ENCODE measurements around the gene SPATA7. TPM values are rescaled to one million over a fixed set of nuclear protein-coding genes. Genes with fewer than 3 reads are reported as not detected.
"Not testable (repeated sequence)": the region's sequence is repeated elsewhere in the genome, so short reads cannot be mapped to it uniquely, and the experiment has no call there.

Gene SPATA7
- total RNA-seq, 2 donors from 2014 or later: 11.9 to 20.2 TPM

- Histone ChIP-seq H3K36me3 (no peaks in the 10 kb centered on the region), H3K9me3 (no peaks in the 10 kb centered on the region), H3K27ac (no peak overlapping the region), H3K27me3 (replicated peaks; ENCODE audit: insufficient read depth) (no peaks in the 10 kb centered on the region), H3K4me3 (no peak overlapping the region), H3K4me1 (ENCODE audit: control insufficient read depth in 1 of 2, low read depth in 2 of 2) (no peaks in the 10 kb centered on the region)
- no peak for ATAC-seq (ENCODE audit: insufficient number of reproducible peaks, low FRiP score, low read depth)
- no peak for TF ChIP-seq CTCF (IDR thresholded peaks at IDR 0.05)
- DNase-seq (ENCODE audit: low spot score): no peak
Observed at GRCh38 chr14:88363644-88364043, 21.8 kb upstream of the SPATA7 start.

DNA sequence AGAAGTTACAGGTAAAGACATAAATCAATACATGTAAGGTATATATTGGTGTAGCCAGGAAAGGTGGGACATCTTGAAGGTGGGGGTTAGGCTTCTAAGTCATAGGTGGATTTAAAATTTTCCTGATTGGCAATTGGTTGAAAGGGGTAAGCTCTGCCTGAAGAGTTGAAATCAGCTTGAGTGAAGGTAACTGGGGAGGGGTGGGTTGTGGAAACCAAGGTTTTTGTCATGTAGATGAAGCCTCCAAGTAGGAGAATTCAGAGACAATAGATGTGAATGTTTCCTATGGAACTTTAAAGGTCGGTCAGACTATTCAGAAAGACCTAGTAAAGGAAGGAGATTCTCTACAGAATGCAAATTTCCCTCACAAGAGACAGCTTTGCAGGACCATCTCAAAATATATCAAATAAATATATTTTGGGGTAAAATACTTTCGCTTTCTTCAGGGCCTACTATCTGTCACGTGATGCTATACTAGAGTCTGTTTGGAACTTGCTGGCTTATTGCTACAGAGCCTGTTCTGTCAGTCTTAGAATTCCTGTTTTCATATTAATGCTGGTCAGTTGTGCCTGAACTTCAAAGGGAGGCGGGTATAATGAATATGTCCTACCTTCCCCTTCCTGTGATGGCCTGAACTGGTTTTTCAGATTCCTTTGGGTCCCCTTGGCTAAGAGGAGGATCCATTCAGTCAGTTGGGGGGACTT lies 20.6 kb upstream of the SPATA7 start:
- H3K27ac ChIP-seq: no peak overlapping the region
- no peak overlapping the region for H3K4me3 ChIP-seq
- no peaks in the 10 kb centered on the region for H3K9me3 ChIP-seq
- ATAC-seq (ENCODE audit: insufficient number of reproducible peaks, low FRiP score, low read depth): no peak
- H3K36me3 ChIP-seq: no peaks in the 10 kb centered on the region
- no peak for TF ChIP-seq CTCF (IDR thresholded peaks at IDR 0.05)
- DNase-seq (ENCODE audit: low spot score): no peak
- no peaks in the 10 kb centered on the region for H3K27me3 ChIP-seq (replicated peaks; ENCODE audit: insufficient read depth)
- H3K4me1 ChIP-seq (ENCODE audit: control insufficient read depth in 1 of 2, low read depth in 2 of 2): no peaks in the 10 kb centered on the region

DNA sequence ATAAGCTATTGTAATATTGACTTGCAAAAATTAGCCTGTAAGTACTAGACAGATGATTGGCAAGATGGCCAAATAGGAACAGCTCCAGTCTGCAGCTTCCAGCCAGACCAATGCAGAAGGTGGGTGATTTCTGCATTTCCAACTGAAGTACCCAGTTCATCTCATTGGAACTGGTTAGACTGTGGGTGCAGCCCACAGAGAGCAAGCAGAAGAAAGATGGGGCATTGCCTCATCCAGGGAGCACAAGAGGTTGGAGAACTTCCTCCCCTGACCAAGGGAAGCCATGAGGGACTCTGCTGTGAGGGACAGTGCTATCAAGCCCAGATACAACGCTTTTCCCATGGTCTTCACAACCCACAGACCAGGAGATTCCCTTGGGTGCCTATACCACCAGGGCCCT lies 16.0 kb upstream of the SPATA7 start:
- no peak overlapping the region for H3K27ac ChIP-seq

DNA sequence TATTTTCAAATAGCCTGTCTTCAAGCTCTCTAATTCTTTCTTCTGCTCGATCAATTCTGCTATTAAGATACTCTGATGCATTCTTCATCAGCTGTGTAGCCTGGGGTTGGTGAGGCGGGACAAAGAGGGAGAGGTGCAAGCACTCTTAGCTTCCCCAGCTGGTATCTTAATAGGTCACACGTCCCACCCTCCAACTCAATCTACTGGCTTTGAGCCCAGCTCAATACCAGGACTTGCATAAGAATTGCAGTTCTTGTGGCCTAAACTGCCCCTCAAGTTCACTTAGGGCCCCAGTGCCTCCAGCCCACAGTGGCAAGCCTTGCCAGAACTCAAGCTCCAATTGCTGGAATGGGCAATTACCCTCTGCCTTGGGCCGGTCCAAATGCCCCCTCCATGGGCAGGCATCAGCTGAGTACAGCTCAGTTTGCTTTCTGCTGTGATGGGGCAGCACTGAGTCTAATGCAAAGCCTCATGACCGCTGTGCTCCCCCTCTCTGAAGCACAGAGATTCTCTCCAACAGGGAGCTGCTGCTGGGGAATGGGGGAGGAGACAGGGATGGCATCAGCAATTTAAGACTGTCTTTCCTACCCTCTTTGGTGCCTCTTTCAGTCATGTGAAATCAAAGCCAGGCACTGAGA lies 5.6 kb upstream of the SPATA7 start:
- H3K36me3 ChIP-seq: no peaks in the 10 kb centered on the region
- no peak for TF ChIP-seq CTCF (IDR thresholded peaks at IDR 0.05)
- no peak overlapping the region for H3K27ac ChIP-seq
- H3K4me1 ChIP-seq (ENCODE audit: control insufficient read depth in 1 of 2, low read depth in 2 of 2): peaks cover 0 to 6% of the 10 kb centered on the region in 2 donors
- DNase-seq (ENCODE audit: low spot score) (no peak), ATAC-seq (ENCODE audit: insufficient number of reproducible peaks, low FRiP score, low read depth) (no peak)
- H3K9me3 ChIP-seq: no peaks in the 10 kb centered on the region
- no peak overlapping the region for H3K4me3 ChIP-seq
- H3K27me3 ChIP-seq (replicated peaks; ENCODE audit: insufficient read depth): no peaks in the 10 kb centered on the region

More for the DNA sequence above, 16.0 kb upstream of the SPATA7 start:
- H3K27me3 ChIP-seq (replicated peaks; ENCODE audit: insufficient read depth): no peaks in the 10 kb centered on the region
- no peaks in the 10 kb centered on the region for H3K9me3 ChIP-seq
- no peaks in the 10 kb centered on the region for H3K36me3 ChIP-seq
- no peak overlapping the region for H3K4me3 ChIP-seq
- no peak for DNase-seq (ENCODE audit: low spot score)
- no peaks in the 10 kb centered on the region for H3K4me1 ChIP-seq (ENCODE audit: control insufficient read depth in 1 of 2, low read depth in 2 of 2)
- ATAC-seq (ENCODE audit: insufficient number of reproducible peaks, low FRiP score, low read depth): no peak
- no peak for TF ChIP-seq CTCF (IDR thresholded peaks at IDR 0.05)

- TF ChIP-seq CTCF (IDR thresholded peaks at IDR 0.05): no peak
Observed at GRCh38 chr14:88380405-88380804, 5.1 kb upstream of the SPATA7 start.

GRCh38 chr14:88381634-88382033 lies 3.8 kb upstream of the SPATA7 start:
- H3K4me1 ChIP-seq (ENCODE audit: control insufficient read depth in 1 of 2, low read depth in 2 of 2): peaks cover 0 to 14% of the 10 kb centered on the region in 2 donors
- ATAC-seq (ENCODE audit: insufficient number of reproducible peaks, low FRiP score, low read depth); H3K27ac ChIP-seq; H3K4me3 ChIP-seq; H3K36me3 ChIP-seq; H3K9me3 ChIP-seq; H3K27me3 ChIP-seq (replicated peaks; ENCODE audit: insufficient read depth); DNase-seq (ENCODE audit: low spot score): not testable (repeated sequence)

More at GRCh38 chr14:88380405-88380804, 5.1 kb upstream of the SPATA7 start:
- H3K27ac ChIP-seq: no peak overlapping the region
- no peaks in the 10 kb centered on the region for H3K9me3 ChIP-seq
- H3K27me3 ChIP-seq (replicated peaks; ENCODE audit: insufficient read depth): no peaks in the 10 kb centered on the region
- DNase-seq (ENCODE audit: low spot score): no peak
- ATAC-seq (ENCODE audit: insufficient number of reproducible peaks, low FRiP score, low read depth): no peak
- no peak overlapping the region for H3K4me3 ChIP-seq
- H3K4me1 ChIP-seq (ENCODE audit: control insufficient read depth in 1 of 2, low read depth in 2 of 2): peaks cover 0 to 6% of the 10 kb centered on the region in 2 donors
- H3K36me3 ChIP-seq: no peaks in the 10 kb centered on the region

All from thoracic aorta (tissue), 2 donors.